SK-N-SH treated with all-trans-retinoic acid at 6 μM for 48 hours (cell line): ENCODE data around the gene NYAP2.

Experiments
- ATAC-seq: fragments of 200-7000 bp; cut with Tn5 transposase; 3 replicates; pipeline ENCODE4 v1.9.1; 2020; ENCODE audit warnings: mild to moderate bottlenecking, moderate library complexity
- ARNTL ChIP-seq: fragments of 450-650 bp; formaldehyde crosslinking; IDR thresholded peaks from 2 replicates; pipeline ENCODE4 v1.5.0; 2020; ENCODE audit warnings: low read depth, mild to moderate bottlenecking, moderate library complexity, borderline replicate concordance
- BACH2 ChIP-seq: fragments of 250-450 bp; sonication (Bioruptor Pico); IDR thresholded peaks from 2 replicates; pipeline ENCODE4 v1.9.0; 2021; ENCODE audit warnings: mild to moderate bottlenecking, borderline replicate concordance
- CREB5 ChIP-seq: fragments of 250-450 bp; sonication (Bioruptor Pico); IDR thresholded peaks from 2 replicates; pipeline ENCODE4 v1.5.1; 2020; ENCODE audit warnings: low read depth, mild to moderate bottlenecking, moderate library complexity
- ESRRG ChIP-seq: fragments of 250-450 bp; sonication (Bioruptor Pico); IDR thresholded peaks from 2 replicates; pipeline ENCODE4 v1.6.1; 2021; ENCODE audit warnings: mild to moderate bottlenecking
- GLIS3 ChIP-seq: fragments of 250-450 bp; sonication (Bioruptor Pico); IDR thresholded peaks from 2 replicates; pipeline ENCODE4 v1.5.0; 2020; ENCODE audit warnings: mild to moderate bottlenecking, moderate library complexity
- ISL1 ChIP-seq: fragments of 250-450 bp; sonication (Bioruptor Pico); IDR thresholded peaks from 2 replicates; pipeline ENCODE4 v2.1.2; 2022; ENCODE audit warnings: mild to moderate bottlenecking, moderate library complexity
- PPARA ChIP-seq: fragments of 250-450 bp; sonication (Bioruptor Pico); IDR thresholded peaks from 2 replicates; pipeline ENCODE4 v1.5.0; 2020; ENCODE audit warnings: mild to moderate bottlenecking, borderline replicate concordance
- RARB ChIP-seq: fragments of 250-450 bp; sonication (Bioruptor Pico); IDR thresholded peaks from 2 replicates; pipeline ENCODE4 v1.8.0; 2021; ENCODE audit warnings: mild to moderate bottlenecking, moderate library complexity
- SNAI2 ChIP-seq: fragments of 250-450 bp; sonication (Bioruptor Pico); IDR thresholded peaks from 2 replicates; pipeline ENCODE4 v1.5.0; 2020; ENCODE audit warnings: mild to moderate bottlenecking, moderate library complexity
- TCF4 ChIP-seq: fragments of 250-450 bp; sonication (Bioruptor Pico); IDR thresholded peaks from 2 replicates; pipeline ENCODE4 v1.8.0; 2021; ENCODE audit warnings: mild to moderate bottlenecking, moderate library complexity, borderline replicate concordance
- TOX ChIP-seq: fragments of 250-450 bp; sonication (Bioruptor Pico); IDR thresholded peaks from 2 replicates; pipeline ENCODE4 v1.8.0; 2021; ENCODE audit warnings: mild to moderate bottlenecking, moderate library complexity, borderline replicate concordance
- ZC3H10 ChIP-seq: fragments of 250-450 bp; sonication (Bioruptor Pico); IDR thresholded peaks from 2 replicates; pipeline ENCODE4 v1.5.1; 2021; ENCODE audit warnings: mild to moderate bottlenecking, moderate library complexity
- ZFP3 ChIP-seq: fragments of 250-450 bp; sonication (Bioruptor Pico); IDR thresholded peaks from 2 replicates; pipeline ENCODE4 v1.5.0; 2020; ENCODE audit warnings: mild to moderate bottlenecking, moderate library complexity
- ZFP30 ChIP-seq: fragments of 450-650 bp; formaldehyde crosslinking; IDR thresholded peaks from 2 replicates; pipeline ENCODE4 v1.5.0; 2022; ENCODE audit warnings: mild to moderate bottlenecking, moderate library complexity
- ZNF565 ChIP-seq: fragments of 450-650 bp; formaldehyde crosslinking; conservative IDR thresholded peaks from 2 replicates; pipeline ENCODE4 v1.5.0; 2020; ENCODE audit warnings: low read depth, mild to moderate bottlenecking, moderate library complexity
- ZNF70 ChIP-seq: fragments of 450-650 bp; formaldehyde crosslinking; IDR thresholded peaks from 2 replicates; pipeline ENCODE4 v1.5.0; 2020; ENCODE audit warnings: mild to moderate bottlenecking, moderate library complexity
- ZNF8 ChIP-seq: fragments of 450-650 bp; formaldehyde crosslinking; IDR thresholded peaks from 2 replicates; pipeline ENCODE4 v1.5.0; 2020; ENCODE audit warnings: mild to moderate bottlenecking, moderate library complexity
- TF ChIP-seq, protein P1 (sequence below): fragments of 250-450 bp; sonication (Bioruptor Pico); IDR thresholded peaks from 2 replicates; pipeline ENCODE4 v1.8.0; 2020; ENCODE audit warnings: mild to moderate bottlenecking, moderate library complexity, borderline replicate concordance
- TF ChIP-seq, protein P2 (sequence below): fragments of 250-450 bp; sonication (Bioruptor Pico); IDR thresholded peaks from 2 replicates; pipeline ENCODE4 v1.5.1; 2021; ENCODE audit warnings: mild to moderate bottlenecking, moderate library complexity
- TF ChIP-seq, protein P3 (sequence below): fragments of 250-450 bp; sonication (Bioruptor Pico); IDR thresholded peaks from 2 replicates; pipeline ENCODE4 v1.8.0; 2021; ENCODE audit warnings: low read depth, mild to moderate bottlenecking, moderate library complexity, borderline replicate concordance
- TF ChIP-seq, protein P4 (sequence below): fragments of 250-450 bp; sonication (Bioruptor Pico); IDR thresholded peaks from 2 replicates; pipeline ENCODE4 v1.5.0; 2020; ENCODE audit warnings: mild to moderate bottlenecking, moderate library complexity

The NYAP2 gene

GRCh38 chr2:225399504-225399903 lies at the start of gene NYAP2:
Gene NYAP2, plus strand, starts transcription at chr2:225399710. Its CDS starts 9,171 bp downstream, at chr2:225408881.
- ATAC-seq = no peak

DNA sequence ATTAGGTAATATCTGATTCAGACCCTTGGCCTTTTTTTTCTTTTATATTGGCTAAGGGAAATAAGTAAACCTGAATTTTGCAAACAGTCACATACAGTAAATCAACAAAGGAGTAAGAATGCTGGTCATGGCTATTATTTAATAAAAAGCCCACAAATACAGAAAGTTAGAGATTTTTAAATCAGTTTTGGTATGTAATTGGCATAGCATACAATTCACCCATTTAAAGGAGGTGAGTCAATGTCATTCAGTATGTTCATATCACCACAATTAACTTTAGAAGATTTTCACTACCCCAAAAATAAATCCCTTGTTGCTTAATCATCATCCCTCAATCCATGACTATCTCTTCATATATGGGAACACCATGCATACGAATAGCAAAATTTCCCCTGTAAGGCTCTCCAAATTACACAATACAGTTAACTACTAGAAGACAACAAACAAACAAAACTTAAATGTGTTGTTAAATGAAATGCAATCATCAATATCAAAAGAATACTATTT lies 45.9 kb upstream of the NYAP2 start:
- TF ChIP-seq GLIS3 (CRISPR knock-in tag) = 0 out of 2 replicates have a peak, but pooled peaks have one; percentile 14
- peak; percentile 73 for TF ChIP-seq ISL1 (CRISPR knock-in tag)
- TF ChIP-seq ZC3H10 (CRISPR knock-in tag) = peak; percentile 41; the same call in 1 of the 2 replicates
- no peak for TF ChIP-seq TOX (CRISPR knock-in tag)
- TF ChIP-seq, protein P1, sequence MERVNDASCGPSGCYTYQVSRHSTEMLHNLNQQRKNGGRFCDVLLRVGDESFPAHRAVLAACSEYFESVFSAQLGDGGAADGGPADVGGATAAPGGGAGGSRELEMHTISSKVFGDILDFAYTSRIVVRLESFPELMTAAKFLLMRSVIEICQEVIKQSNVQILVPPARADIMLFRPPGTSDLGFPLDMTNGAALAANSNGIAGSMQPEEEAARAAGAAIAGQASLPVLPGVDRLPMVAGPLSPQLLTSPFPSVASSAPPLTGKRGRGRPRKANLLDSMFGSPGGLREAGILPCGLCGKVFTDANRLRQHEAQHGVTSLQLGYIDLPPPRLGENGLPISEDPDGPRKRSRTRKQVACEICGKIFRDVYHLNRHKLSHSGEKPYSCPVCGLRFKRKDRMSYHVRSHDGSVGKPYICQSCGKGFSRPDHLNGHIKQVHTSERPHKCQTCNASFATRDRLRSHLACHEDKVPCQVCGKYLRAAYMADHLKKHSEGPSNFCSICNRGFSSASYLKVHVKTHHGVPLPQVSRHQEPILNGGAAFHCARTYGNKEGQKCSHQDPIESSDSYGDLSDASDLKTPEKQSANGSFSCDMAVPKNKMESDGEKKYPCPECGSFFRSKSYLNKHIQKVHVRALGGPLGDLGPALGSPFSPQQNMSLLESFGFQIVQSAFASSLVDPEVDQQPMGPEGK (CRISPR knock-in tag) = peak; percentile 82; the same call in 1 of the 2 replicates
- no peak for TF ChIP-seq ZFP30
- no peak for ATAC-seq

More at GRCh38 chr2:225399504-225399903, at the start of gene NYAP2:
- no peak for TF ChIP-seq TOX (CRISPR knock-in tag)
- TF ChIP-seq, protein P2, sequence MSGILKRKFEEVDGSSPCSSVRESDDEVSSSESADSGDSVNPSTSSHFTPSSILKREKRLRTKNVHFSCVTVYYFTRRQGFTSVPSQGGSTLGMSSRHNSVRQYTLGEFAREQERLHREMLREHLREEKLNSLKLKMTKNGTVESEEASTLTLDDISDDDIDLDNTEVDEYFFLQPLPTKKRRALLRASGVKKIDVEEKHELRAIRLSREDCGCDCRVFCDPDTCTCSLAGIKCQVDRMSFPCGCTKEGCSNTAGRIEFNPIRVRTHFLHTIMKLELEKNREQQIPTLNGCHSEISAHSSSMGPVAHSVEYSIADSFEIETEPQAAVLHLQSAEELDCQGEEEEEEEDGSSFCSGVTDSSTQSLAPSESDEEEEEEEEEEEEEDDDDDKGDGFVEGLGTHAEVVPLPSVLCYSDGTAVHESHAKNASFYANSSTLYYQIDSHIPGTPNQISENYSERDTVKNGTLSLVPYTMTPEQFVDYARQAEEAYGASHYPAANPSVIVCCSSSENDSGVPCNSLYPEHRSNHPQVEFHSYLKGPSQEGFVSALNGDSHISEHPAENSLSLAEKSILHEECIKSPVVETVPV (CRISPR knock-in tag) = no peak
- no peak for TF ChIP-seq CREB5 (CRISPR knock-in tag)
- TF ChIP-seq TCF4 (CRISPR knock-in tag) = no peak
- no peak for TF ChIP-seq SNAI2 (CRISPR knock-in tag)
- TF ChIP-seq, protein P3, sequence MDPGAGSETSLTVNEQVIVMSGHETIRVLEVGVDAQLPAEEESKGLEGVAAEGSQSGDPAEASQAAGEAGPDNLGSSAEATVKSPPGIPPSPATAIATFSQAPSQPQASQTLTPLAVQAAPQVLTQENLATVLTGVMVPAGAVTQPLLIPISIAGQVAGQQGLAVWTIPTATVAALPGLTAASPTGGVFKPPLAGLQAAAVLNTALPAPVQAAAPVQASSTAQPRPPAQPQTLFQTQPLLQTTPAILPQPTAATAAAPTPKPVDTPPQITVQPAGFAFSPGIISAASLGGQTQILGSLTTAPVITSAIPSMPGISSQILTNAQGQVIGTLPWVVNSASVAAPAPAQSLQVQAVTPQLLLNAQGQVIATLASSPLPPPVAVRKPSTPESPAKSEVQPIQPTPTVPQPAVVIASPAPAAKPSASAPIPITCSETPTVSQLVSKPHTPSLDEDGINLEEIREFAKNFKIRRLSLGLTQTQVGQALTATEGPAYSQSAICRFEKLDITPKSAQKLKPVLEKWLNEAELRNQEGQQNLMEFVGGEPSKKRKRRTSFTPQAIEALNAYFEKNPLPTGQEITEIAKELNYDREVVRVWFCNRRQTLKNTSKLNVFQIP (CRISPR knock-in tag) = no peak
- TF ChIP-seq GLIS3 (CRISPR knock-in tag) = no peak
- no peak for TF ChIP-seq BACH2 (CRISPR knock-in tag)
- no peak for TF ChIP-seq ZFP30
- TF ChIP-seq ZNF70 (CRISPR knock-in tag) = no peak
- no peak for TF ChIP-seq ARNTL (CRISPR knock-in tag)

- peak; percentile 92 for ATAC-seq
- TF ChIP-seq ISL1 (CRISPR knock-in tag) (peak; percentile 41), SNAI2 (CRISPR knock-in tag) (no peak), ZNF8 (CRISPR knock-in tag) (no peak), ZFP30 (no peak), TOX (CRISPR knock-in tag) (no peak), PPARA (CRISPR knock-in tag) (no peak), ZNF565 (CRISPR knock-in tag) (no peak)
- TF ChIP-seq, protein P1 (CRISPR knock-in tag) = peak; percentile 82; the same call in 1 of the 2 replicates
Observed at GRCh38 chr2:225354281-225354774, 45.2 kb upstream of the NYAP2 start.

GRCh38 chr2:225355788-225356187 lies 43.7 kb upstream of the NYAP2 start:
- ATAC-seq = no peak
- TF ChIP-seq ESRRG (no peak), ZFP3 (CRISPR knock-in tag) (no peak), ZNF70 (CRISPR knock-in tag) (no peak), ISL1 (CRISPR knock-in tag) (no peak), ARNTL (CRISPR knock-in tag) (no peak), SNAI2 (CRISPR knock-in tag) (no peak), TCF4 (CRISPR knock-in tag) (no peak), PPARA (CRISPR knock-in tag) (no peak), RARB (CRISPR knock-in tag) (no peak)
- TF ChIP-seq, protein P3 (CRISPR knock-in tag) = no peak
- TF ChIP-seq, protein P4, sequence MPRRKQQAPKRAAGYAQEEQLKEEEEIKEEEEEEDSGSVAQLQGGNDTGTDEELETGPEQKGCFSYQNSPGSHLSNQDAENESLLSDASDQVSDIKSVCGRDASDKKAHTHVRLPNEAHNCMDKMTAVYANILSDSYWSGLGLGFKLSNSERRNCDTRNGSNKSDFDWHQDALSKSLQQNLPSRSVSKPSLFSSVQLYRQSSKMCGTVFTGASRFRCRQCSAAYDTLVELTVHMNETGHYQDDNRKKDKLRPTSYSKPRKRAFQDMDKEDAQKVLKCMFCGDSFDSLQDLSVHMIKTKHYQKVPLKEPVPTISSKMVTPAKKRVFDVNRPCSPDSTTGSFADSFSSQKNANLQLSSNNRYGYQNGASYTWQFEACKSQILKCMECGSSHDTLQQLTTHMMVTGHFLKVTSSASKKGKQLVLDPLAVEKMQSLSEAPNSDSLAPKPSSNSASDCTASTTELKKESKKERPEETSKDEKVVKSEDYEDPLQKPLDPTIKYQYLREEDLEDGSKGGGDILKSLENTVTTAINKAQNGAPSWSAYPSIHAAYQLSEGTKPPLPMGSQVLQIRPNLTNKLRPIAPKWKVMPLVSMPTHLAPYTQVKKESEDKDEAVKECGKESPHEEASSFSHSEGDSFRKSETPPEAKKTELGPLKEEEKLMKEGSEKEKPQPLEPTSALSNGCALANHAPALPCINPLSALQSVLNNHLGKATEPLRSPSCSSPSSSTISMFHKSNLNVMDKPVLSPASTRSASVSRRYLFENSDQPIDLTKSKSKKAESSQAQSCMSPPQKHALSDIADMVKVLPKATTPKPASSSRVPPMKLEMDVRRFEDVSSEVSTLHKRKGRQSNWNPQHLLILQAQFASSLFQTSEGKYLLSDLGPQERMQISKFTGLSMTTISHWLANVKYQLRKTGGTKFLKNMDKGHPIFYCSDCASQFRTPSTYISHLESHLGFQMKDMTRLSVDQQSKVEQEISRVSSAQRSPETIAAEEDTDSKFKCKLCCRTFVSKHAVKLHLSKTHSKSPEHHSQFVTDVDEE = no peak
